NCI-H526 treated with DMSO at 0.1 percent for 48 hours (cell line): ENCODE data around the gene RCBTB2.

ENCODE experiments used
- DNase-seq: peaks from one replicate; lab custom pipeline; 2025; lab: John Stamatoyannopoulos, UW

The RCBTB2 gene

GRCh38 chr13:48448285-48448958 lies 84.5 kb downstream of the RCBTB2 start:
- DNase-seq: no peak

- no peak for DNase-seq
Measured at GRCh38 chr13:48446464-48446863, 86.4 kb downstream of the RCBTB2 start.

- DNase-seq: no peak
Measured at GRCh38 chr13:48443442-48444208, 89.3 kb downstream of the RCBTB2 start.
